Measurements from ENCODE around the gene TPP2.

DNA sequence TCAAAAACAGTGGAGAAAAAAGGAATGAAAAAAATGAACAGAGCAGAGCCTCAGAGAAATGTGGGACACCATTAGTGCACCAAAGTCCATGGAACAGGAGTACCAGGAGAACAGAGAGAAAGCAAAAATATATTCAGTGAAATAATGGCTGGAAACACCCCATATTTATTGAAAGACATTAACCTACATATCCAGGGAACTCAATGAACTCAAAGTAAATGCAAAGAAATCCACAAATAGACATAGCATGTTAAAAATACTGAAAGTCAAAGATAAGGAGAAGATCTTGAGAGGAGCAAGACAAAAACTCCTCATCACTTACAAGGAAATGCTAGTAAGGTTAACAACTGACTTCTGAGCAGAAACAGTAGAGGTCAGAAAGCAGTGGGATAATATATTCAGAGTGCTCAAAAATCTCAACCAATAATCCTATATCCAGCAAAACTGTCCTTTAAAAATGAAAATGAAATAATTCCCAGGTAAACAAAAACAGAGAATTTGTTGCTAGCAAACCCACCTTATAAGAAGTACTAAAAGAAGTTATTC lies 62.5 kb downstream of the TPP2 start:
- TF ChIP-seq, protein P1, sequence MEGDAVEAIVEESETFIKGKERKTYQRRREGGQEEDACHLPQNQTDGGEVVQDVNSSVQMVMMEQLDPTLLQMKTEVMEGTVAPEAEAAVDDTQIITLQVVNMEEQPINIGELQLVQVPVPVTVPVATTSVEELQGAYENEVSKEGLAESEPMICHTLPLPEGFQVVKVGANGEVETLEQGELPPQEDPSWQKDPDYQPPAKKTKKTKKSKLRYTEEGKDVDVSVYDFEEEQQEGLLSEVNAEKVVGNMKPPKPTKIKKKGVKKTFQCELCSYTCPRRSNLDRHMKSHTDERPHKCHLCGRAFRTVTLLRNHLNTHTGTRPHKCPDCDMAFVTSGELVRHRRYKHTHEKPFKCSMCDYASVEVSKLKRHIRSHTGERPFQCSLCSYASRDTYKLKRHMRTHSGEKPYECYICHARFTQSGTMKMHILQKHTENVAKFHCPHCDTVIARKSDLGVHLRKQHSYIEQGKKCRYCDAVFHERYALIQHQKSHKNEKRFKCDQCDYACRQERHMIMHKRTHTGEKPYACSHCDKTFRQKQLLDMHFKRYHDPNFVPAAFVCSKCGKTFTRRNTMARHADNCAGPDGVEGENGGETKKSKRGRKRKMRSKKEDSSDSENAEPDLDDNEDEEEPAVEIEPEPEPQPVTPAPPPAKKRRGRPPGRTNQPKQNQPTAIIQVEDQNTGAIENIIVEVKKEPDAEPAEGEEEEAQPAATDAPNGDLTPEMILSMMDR (conservative IDR thresholded peaks at IDR 0.05; ENCODE audit: low read length): no peak
- TF ChIP-seq EZH2phosphoT487 (IDR thresholded peaks at IDR 0.05; ENCODE audit: borderline replicate concordance, low read depth, low read length): no peak
